IMR-90 (cell line): ENCODE measurements around the gene DNAH17. TPM values are rescaled to one million over a fixed set of nuclear protein-coding genes. Genes with fewer than 3 reads are reported as not detected.

ENCODE experiments used
- ATAC-seq: fragments of 200-7000 bp; cut with Tn5 transposase; 2 replicates; pipeline ENCODE4 v1.9.1; 2020; ENCODE audit warnings: low read depth, mild to moderate bottlenecking, moderate library complexity
- BruUV-seq: library from RNA; stranded (reverse); fragments of 400-500 nt; replicated peaks from 2 replicates; lab custom pipeline; 2021; lab: Mats Ljungman, UMichigan
- CTCF ChIA-PET: fragments of 300-600 bp; formaldehyde crosslinking; extraction: SDS; loops from one replicate; lab custom pipeline; 2021; ENCODE audit warnings: antibody characterized with exemption; lab: Yijun Ruan, JAX
- POLR2A ChIA-PET: fragments of 300-600 bp; sonication (Branson Sonifier 250); formaldehyde crosslinking; loops from one replicate; lab custom pipeline; 2022; ENCODE audit warnings: antibody characterized with exemption; ENCODE audit not compliant: unreplicated experiment; lab: Charles Lee
- DNase-seq: peaks from one replicate; pipeline ENCODE4 v3.0.0; 2013
- H2AFZ ChIP-seq: replicated peaks from 2 replicates; pipeline ENCODE3; 2013; ENCODE audit warnings: low read length, mild to moderate bottlenecking; ENCODE audit not compliant: poor library complexity
- H2AK5ac ChIP-seq: 2 replicates; pipeline ENCODE4 v1.6.1; 2013; ENCODE audit warnings: low read depth, low read length, inconsistent platforms
- H2AK9ac ChIP-seq: replicated peaks from 2 replicates; pipeline ENCODE3; 2013; ENCODE audit warnings: mild to moderate bottlenecking, low read depth, low read length, moderate library complexity; ENCODE audit not compliant: poor library complexity
- H2BK120ac ChIP-seq: 2 replicates; pipeline ENCODE4 v1.6.1; 2013; ENCODE audit warnings: low read depth, low read length, inconsistent platforms
- H2BK15ac ChIP-seq: 3 replicates; pipeline ENCODE4 v1.6.1; 2013; ENCODE audit warnings: low read depth, low read length, inconsistent platforms
- H2BK20ac ChIP-seq: 2 replicates; pipeline ENCODE4 v1.6.1; 2013; ENCODE audit warnings: low read depth, mild to moderate bottlenecking, inconsistent platforms, low read length, moderate library complexity
- H2BK5ac ChIP-seq: 2 replicates; pipeline ENCODE4 v1.6.1; 2013; ENCODE audit warnings: mild to moderate bottlenecking, low read depth, low read length, inconsistent platforms; ENCODE audit not compliant: poor library complexity, severe bottlenecking
- H3K14ac ChIP-seq: replicated peaks from 2 replicates; pipeline ENCODE4 v1.6.1; 2013; ENCODE audit warnings: low read depth, low read length, inconsistent platforms
- H3K18ac ChIP-seq: 2 replicates; pipeline ENCODE4 v1.6.1; 2013; ENCODE audit warnings: low read depth, low read length, control low read depth
- H3K23ac ChIP-seq: 2 replicates; pipeline ENCODE4 v1.6.1; 2013; ENCODE audit warnings: low read depth, low read length, inconsistent platforms
- H3K27ac ChIP-seq: 2 replicates; pipeline ENCODE4 v1.5.1; 2013; ENCODE audit warnings: mild to moderate bottlenecking, control low read depth, low read length; ENCODE audit not compliant: insufficient read depth
- H3K27me3 ChIP-seq: 2 replicates; pipeline ENCODE4 v1.6.1; 2013; ENCODE audit warnings: low read length; ENCODE audit not compliant: control insufficient read depth, insufficient read depth
- H3K36me3 ChIP-seq: 2 replicates; pipeline ENCODE4 v1.6.1; 2013; ENCODE audit warnings: low read length, mixed read lengths; ENCODE audit not compliant: control insufficient read depth, insufficient read depth
- H3K4ac ChIP-seq: 2 replicates; pipeline ENCODE4 v1.6.1; 2013; ENCODE audit warnings: low read depth, low read length, inconsistent platforms
- H3K4me1 ChIP-seq: 2 replicates; pipeline ENCODE4 v1.6.1; 2013; ENCODE audit warnings: low read length, mixed read lengths; ENCODE audit not compliant: control insufficient read depth, insufficient read depth
- H3K4me2 ChIP-seq: 2 replicates; pipeline ENCODE4 v1.6.1; 2013; ENCODE audit warnings: low read depth, mild to moderate bottlenecking, control low read depth, low read length, moderate library complexity
- H3K4me3 ChIP-seq: 2 replicates; pipeline ENCODE4 v1.5.1; 2013; ENCODE audit warnings: low read depth, mild to moderate bottlenecking, control low read depth, low read length, moderate library complexity; ENCODE audit not compliant: insufficient read depth
- H3K56ac ChIP-seq: 2 replicates; pipeline ENCODE4 v1.6.1; 2013; ENCODE audit warnings: low read length, inconsistent platforms; ENCODE audit not compliant: insufficient read depth; ENCODE audit errors: extremely low read depth
- H3K79me1 ChIP-seq, 2 experiments: 2 replicates each; pipeline ENCODE4 v1.6.1; 2013; ENCODE audit warnings: low read length in 2 of 2, inconsistent platforms in 1 of 2, low read depth in 1 of 2
- H3K9ac ChIP-seq: 2 replicates; pipeline ENCODE4 v1.6.1; 2013; ENCODE audit warnings: low read depth, low read length, control low read depth
- H3K9me1 ChIP-seq: 2 replicates; pipeline ENCODE4 v1.6.1; 2013; ENCODE audit warnings: low read length, inconsistent platforms; ENCODE audit not compliant: insufficient read depth
- H3K9me3 ChIP-seq: 2 replicates; pipeline ENCODE4 v1.6.1; 2013; ENCODE audit warnings: low read length; ENCODE audit not compliant: control insufficient read depth, insufficient read depth
- H4K20me1 ChIP-seq: 2 replicates; pipeline ENCODE4 v1.6.1; 2013; ENCODE audit warnings: low read length, inconsistent platforms; ENCODE audit not compliant: insufficient read depth
- H4K5ac ChIP-seq: 2 replicates; pipeline ENCODE4 v1.6.1; 2013; ENCODE audit warnings: mild to moderate bottlenecking, low read depth, low read length, control low read depth
- H4K8ac ChIP-seq, 2 experiments: 2 replicates each; pipeline ENCODE4 v1.6.1; 2013; ENCODE audit warnings: low read depth in 2 of 2, low read length in 2 of 2, control low read depth in 1 of 2, inconsistent platforms in 1 of 2
- H4K91ac ChIP-seq: 2 replicates; pipeline ENCODE4 v1.6.1; 2013; ENCODE audit warnings: low read depth, low read length, inconsistent platforms; ENCODE audit not compliant: insufficient read depth
- BHLHE40 ChIP-seq: fragments of 150-350 bp; IDR thresholded peaks from 2 replicates; pipeline ENCODE4 v1.6.1; 2016; ENCODE audit warnings: mild to moderate bottlenecking, low read depth, low read length
- CEBPB ChIP-seq: IDR thresholded peaks from 2 replicates; pipeline ENCODE4 v1.6.1; 2012; ENCODE audit warnings: low read depth, low read length, improper control_type of control experiment
- CHD1 ChIP-seq: IDR thresholded peaks from 2 replicates; pipeline ENCODE4 v1.6.1; 2012; ENCODE audit warnings: low read depth, low read length, improper control_type of control experiment
- FOS ChIP-seq: fragments of 150-350 bp; IDR thresholded peaks from 2 replicates; pipeline ENCODE4 v1.6.1; 2016; ENCODE audit warnings: low read depth, low read length
- MAFK ChIP-seq: IDR thresholded peaks from 2 replicates; pipeline ENCODE4 v1.6.1; 2012; ENCODE audit warnings: low read depth, low read length, improper control_type of control experiment
- MAZ ChIP-seq: IDR thresholded peaks from 2 replicates; pipeline ENCODE4 v1.6.1; 2012; ENCODE audit warnings: low read depth, mild to moderate bottlenecking, low read length, improper control_type of control experiment, moderate library complexity, borderline replicate concordance
- MXI1 ChIP-seq: IDR thresholded peaks from 2 replicates; pipeline ENCODE4 v1.6.1; 2012; ENCODE audit warnings: low read depth, mild to moderate bottlenecking, low read length, moderate library complexity, borderline replicate concordance
- POLR2A ChIP-seq: IDR thresholded peaks from 2 replicates; pipeline ENCODE4 v1.6.1; 2012; ENCODE audit warnings: mild to moderate bottlenecking, low read depth, low read length
- RAD21 ChIP-seq: IDR thresholded peaks from 2 replicates; pipeline ENCODE4 v1.6.1; 2012; ENCODE audit warnings: low read length, improper control_type of control experiment
- RCOR1 ChIP-seq: IDR thresholded peaks from 2 replicates; pipeline ENCODE4 v1.6.1; 2012; ENCODE audit warnings: mild to moderate bottlenecking, low read length, improper control_type of control experiment; ENCODE audit not compliant: insufficient replicate concordance
- RFX5 ChIP-seq: IDR thresholded peaks from 2 replicates; pipeline ENCODE4 v1.8.0; 2012; ENCODE audit warnings: low read depth, mild to moderate bottlenecking, low read length, moderate library complexity
- SMC3 ChIP-seq: fragments of 150-350 bp; IDR thresholded peaks from 2 replicates; pipeline ENCODE4 v1.6.1; 2016; ENCODE audit warnings: low read depth, mild to moderate bottlenecking, antibody characterized with exemption, low read length, moderate library complexity
- WGBS, 2 experiments: methylation state at CpG; one replicate each; pipeline versions ENCODE4 v1.1.5 to v1.1.7; 2013; ENCODE audit warnings: missing lambda C conversion rate in 2 of 2; ENCODE audit not compliant: insufficient read length in 1 of 2; ENCODE audit errors: extremely low coverage in 2 of 2; 5-methylcytosine and 5-hydroxymethylcytosine counted together
- dilution Hi-C: fragments of 300-500 bp; cut with HindIII; formaldehyde crosslinking; loops from one replicate; pipeline ENCODE4 v1.14.3; 2018; ENCODE audit warnings: low sequenced_read_pairs; ENCODE audit not compliant: unreplicated experiment
- in situ Hi-C: fragments of 300-500 bp; cut with MboI; formaldehyde crosslinking; loops from 3 replicates; pipeline ENCODE4 v1.14.3; 2019; ENCODE audit warnings: low sequenced_read_pairs, inconsistent platforms, mixed read lengths
- intact Hi-C: fragments of 100-400 bp; cut with micrococcal nuclease; formaldehyde crosslinking; loops from 2 replicates; pipeline ENCODE4 v1.10.0; 2022
- polyA plus RNA-seq, 3 experiments: library from polyadenylated mRNA; depleted of rRNA; stranded (reverse); fragments of >200 nt; gene quantifications; 2 replicates each; pipeline ENCODE4 v1.2.3, GENCODE V29; 2012; ENCODE audit warnings: low replicate concordance in 1 of 3
- total RNA-seq: library from RNA; depleted of rRNA; stranded (reverse); fragments of >200 nt; gene quantifications from 2 replicates; pipeline ENCODE4 v1.2.3, GENCODE V29; 2012
- TF ChIP-seq, protein P1 (sequence below): conservative IDR thresholded peaks from 2 replicates; pipeline ENCODE4 v1.5.1; 2012; ENCODE audit warnings: mild to moderate bottlenecking, low read depth, low read length, improper control_type of control experiment
- TF ChIP-seq, protein P2 (sequence below): fragments of 150-350 bp; IDR thresholded peaks from 2 replicates; pipeline ENCODE4 v1.6.1; 2017; ENCODE audit warnings: mild to moderate bottlenecking, antibody characterized with exemption, low read length, low read depth
- TF ChIP-seq, protein P3 (sequence below): fragments of 150-350 bp; IDR thresholded peaks from 2 replicates; pipeline ENCODE4 v1.6.1; 2016; ENCODE audit warnings: low read depth, mild to moderate bottlenecking, low read length, moderate library complexity, borderline replicate concordance

DNAH17 gene
- total and polyA plus RNA-seq, 2 of the 4 experiments (the other 2 are of a cell fraction), result not detected

DNA sequence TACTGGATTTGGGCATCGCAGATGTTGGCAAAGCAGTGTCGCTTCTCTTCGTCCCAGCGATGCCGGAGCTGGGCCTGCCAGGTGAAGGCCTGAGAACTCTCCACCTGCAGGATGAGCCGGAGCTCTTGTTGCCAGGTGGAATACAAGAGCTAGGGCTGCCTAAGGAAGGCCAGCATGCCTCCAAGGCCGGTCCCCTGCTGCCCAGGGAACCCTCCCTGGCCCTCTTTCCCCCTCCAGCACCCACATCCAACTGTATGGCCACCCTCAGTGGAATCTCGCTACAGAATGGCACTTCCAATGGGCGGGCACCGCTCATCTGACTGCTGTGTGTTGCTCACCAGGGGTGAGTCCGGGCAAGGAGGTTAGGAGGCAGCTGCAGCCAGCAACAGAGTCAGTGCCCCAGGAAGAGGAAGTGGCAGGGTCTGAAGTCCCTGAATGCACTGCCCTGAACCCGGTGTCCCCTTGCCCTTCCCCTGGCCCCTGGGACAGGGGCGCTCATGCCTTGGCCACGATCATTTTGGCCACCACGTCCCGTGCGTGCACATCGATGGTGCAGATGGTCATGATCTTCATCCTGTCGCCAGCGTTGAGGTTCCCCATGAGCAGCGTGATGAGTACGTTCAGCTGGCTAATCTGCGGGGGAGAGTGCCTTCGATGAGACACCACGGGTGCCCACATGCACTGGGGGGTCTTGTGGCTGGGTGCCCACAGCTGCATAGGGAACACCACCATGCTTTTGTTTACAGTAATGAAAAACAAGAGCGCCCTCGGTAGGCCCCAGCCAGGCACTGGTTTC, 75.8 kb downstream of the DNAH17 start:
- POLR2A ChIA-PET, result no interaction called here
- no peak overlapping the region for H3K23ac ChIP-seq
- no peak overlapping the region for H2BK20ac ChIP-seq
- H2AK5ac ChIP-seq, result no peak overlapping the region
- CTCF ChIA-PET, result no interaction called here
- H4K20me1 ChIP-seq, result no peaks in the 10 kb centered on the region
- no peak overlapping the region for H3K4me3 ChIP-seq
- no peaks in the 10 kb centered on the region; the same call in 1 of the 2 replicates for H3K9me3 ChIP-seq
- peaks cover 12% of the 10 kb centered on the region; the same call in 1 of the 2 replicates for H3K27me3 ChIP-seq
- H3K4me2 ChIP-seq, result no peak overlapping the region
- no peak overlapping the region for H3K18ac ChIP-seq
- dilution Hi-C loops (no loop called here), in situ Hi-C loops (no loop called here), intact Hi-C loops (no loop called here)
- H2BK5ac ChIP-seq, result no peak overlapping the region
- no peak overlapping the region for H3K14ac ChIP-seq
- no peak overlapping the region for H2AFZ ChIP-seq
- no peak overlapping the region for H3K56ac ChIP-seq
- no peak overlapping the region for H2AK9ac ChIP-seq
- WGBS, 2 experiments, result 74% methylated on average over 20 of the region's 27 CpGs; no CpG with 5 or more reads in 1 of the 2 experiments
- no peak for DNase-seq
- no peaks in the 10 kb centered on the region for H3K4me1 ChIP-seq
- no peak for ATAC-seq
- no peaks in the 10 kb centered on the region for H3K9me1 ChIP-seq
- no peaks in the 10 kb centered on the region for H3K36me3 ChIP-seq
- no peak overlapping the region for H3K4ac ChIP-seq
- no peak overlapping the region for H2BK120ac ChIP-seq
- no peaks in the 10 kb centered on the region for H3K79me1 ChIP-seq
- no peak overlapping the region for H3K27ac ChIP-seq
- no peak overlapping the region for H3K9ac ChIP-seq
- H4K91ac ChIP-seq, result no peak overlapping the region
- BruUV-seq, result no TSS peak
- no peak overlapping the region for H4K8ac ChIP-seq
- no peak overlapping the region for H2BK15ac ChIP-seq
- TF ChIP-seq RCOR1 (no peak), FOS (no peak), RFX5 (no peak), CEBPB (no peak), CHD1 (no peak), SMC3 (no peak), MAFK (no peak), MXI1 (no peak), POLR2A (no peak), MAZ (no peak), BHLHE40 (no peak), RAD21 (no peak)
- TF ChIP-seq, protein P1, sequence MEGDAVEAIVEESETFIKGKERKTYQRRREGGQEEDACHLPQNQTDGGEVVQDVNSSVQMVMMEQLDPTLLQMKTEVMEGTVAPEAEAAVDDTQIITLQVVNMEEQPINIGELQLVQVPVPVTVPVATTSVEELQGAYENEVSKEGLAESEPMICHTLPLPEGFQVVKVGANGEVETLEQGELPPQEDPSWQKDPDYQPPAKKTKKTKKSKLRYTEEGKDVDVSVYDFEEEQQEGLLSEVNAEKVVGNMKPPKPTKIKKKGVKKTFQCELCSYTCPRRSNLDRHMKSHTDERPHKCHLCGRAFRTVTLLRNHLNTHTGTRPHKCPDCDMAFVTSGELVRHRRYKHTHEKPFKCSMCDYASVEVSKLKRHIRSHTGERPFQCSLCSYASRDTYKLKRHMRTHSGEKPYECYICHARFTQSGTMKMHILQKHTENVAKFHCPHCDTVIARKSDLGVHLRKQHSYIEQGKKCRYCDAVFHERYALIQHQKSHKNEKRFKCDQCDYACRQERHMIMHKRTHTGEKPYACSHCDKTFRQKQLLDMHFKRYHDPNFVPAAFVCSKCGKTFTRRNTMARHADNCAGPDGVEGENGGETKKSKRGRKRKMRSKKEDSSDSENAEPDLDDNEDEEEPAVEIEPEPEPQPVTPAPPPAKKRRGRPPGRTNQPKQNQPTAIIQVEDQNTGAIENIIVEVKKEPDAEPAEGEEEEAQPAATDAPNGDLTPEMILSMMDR, result no peak
- TF ChIP-seq, protein P2, sequence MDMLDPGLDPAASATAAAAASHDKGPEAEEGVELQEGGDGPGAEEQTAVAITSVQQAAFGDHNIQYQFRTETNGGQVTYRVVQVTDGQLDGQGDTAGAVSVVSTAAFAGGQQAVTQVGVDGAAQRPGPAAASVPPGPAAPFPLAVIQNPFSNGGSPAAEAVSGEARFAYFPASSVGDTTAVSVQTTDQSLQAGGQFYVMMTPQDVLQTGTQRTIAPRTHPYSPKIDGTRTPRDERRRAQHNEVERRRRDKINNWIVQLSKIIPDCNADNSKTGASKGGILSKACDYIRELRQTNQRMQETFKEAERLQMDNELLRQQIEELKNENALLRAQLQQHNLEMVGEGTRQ, result no peak
- TF ChIP-seq, protein P3, sequence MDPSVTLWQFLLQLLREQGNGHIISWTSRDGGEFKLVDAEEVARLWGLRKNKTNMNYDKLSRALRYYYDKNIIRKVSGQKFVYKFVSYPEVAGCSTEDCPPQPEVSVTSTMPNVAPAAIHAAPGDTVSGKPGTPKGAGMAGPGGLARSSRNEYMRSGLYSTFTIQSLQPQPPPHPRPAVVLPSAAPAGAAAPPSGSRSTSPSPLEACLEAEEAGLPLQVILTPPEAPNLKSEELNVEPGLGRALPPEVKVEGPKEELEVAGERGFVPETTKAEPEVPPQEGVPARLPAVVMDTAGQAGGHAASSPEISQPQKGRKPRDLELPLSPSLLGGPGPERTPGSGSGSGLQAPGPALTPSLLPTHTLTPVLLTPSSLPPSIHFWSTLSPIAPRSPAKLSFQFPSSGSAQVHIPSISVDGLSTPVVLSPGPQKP, result no peak
- no peak overlapping the region for H4K5ac ChIP-seq
